ENCODE measurements around the gene RPS6KA4.

RPS6KA4 gene

DNA sequence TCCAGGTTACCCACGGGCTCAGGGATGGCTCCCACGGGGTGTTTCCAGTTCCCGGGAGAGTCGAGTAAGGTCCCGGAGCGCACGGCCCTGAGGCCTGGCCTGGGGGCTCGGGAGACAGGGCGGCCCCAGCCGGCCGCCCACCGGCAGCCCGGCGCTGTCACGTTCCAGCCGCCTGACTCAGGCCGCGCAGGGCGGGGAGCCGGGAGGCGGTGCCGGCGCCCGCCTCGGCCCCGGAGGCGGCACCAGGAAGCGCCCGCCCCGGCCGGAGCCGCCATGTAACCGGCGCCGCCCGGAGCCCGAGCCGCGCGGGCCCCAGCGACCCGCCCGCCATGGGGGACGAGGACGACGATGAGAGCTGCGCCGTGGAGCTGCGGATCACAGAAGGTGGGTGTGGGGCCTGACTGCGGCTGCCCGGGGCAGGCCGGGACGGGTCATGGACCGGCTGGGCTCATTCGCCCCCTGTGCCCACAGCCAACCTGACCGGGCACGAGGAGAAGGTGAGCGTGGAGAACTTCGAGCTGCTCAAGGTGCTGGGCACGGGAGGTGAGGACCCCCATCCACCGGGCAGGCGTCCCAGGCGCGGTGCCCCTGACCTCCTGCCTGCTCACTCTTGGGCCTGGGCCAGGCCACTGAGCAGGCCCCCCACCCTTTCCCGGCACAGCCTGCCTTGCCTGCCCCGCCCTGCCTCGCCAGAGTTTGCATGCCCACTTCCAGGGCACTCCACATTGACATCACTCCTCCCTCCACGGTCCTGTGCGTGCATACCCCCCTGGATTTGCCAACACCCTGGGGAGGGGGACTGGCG is at the start of gene RPS6KA4:
RPS6KA4 (plus strand) TSS at position 256 of the 805 bp plus-strand sequence; CDS start at position 330, 74 bp downstream.
- TF ChIP-seq, protein P1, sequence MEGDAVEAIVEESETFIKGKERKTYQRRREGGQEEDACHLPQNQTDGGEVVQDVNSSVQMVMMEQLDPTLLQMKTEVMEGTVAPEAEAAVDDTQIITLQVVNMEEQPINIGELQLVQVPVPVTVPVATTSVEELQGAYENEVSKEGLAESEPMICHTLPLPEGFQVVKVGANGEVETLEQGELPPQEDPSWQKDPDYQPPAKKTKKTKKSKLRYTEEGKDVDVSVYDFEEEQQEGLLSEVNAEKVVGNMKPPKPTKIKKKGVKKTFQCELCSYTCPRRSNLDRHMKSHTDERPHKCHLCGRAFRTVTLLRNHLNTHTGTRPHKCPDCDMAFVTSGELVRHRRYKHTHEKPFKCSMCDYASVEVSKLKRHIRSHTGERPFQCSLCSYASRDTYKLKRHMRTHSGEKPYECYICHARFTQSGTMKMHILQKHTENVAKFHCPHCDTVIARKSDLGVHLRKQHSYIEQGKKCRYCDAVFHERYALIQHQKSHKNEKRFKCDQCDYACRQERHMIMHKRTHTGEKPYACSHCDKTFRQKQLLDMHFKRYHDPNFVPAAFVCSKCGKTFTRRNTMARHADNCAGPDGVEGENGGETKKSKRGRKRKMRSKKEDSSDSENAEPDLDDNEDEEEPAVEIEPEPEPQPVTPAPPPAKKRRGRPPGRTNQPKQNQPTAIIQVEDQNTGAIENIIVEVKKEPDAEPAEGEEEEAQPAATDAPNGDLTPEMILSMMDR (IDR thresholded peaks at IDR 0.05) = no peak

DNA sequence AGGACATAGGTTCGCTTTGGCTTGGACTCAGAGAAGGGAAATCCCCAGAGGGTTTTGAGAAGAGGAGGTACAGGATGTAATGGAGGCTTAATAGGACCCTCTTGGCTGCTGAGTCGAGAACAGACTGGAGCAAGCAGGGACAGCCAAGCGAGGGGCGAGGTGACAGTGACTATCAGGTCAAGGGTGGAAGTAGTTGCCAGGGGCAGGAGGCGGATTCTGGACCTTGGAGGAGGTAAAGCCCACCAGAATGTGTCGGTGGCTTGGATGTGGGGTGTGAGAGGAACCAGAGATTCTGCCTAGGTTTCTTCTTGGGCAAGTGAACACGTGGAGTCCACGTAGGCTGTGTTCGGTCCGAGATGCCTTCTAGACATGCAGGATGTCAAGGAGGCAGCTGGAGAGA is 46.0 kb upstream of the RPS6KA4 start:
- TF ChIP-seq, protein P1 (IDR thresholded peaks at IDR 0.05) = no peak

DNA sequence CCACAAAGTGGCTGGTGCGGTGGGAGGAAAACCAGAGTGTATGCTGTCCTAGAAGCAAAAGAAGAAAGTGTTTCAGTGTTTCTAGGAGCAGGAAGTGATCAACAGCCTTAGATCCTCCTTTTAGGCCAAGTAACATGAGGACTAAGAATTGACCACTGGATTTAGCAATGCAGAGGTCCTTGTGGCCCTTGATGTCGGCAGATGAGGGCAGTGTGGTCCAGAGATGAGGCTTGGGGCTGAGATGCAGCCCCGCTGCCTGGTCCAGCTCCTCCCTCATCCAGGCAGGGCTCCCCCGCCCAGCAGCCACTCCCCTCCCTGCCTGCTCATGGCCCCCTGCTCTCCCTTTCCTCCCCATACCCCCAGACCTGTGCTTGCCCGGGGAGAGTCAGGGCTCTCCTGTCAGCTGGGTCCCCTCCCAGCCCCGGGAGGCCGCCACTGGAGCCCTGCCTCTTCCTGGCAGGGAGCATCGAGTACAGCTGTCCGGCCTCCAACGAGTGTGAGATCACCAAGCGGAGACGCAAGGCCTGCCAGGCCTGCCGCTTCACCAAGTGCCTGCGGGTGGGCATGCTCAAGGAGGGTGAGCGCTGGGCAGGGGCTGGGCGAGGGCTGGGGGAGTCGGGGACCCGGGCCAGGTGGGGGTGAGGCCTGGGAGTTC is 45.3 kb upstream of the RPS6KA4 start:
- TF ChIP-seq, protein P1 (IDR thresholded peaks at IDR 0.05) = no peak

DNA sequence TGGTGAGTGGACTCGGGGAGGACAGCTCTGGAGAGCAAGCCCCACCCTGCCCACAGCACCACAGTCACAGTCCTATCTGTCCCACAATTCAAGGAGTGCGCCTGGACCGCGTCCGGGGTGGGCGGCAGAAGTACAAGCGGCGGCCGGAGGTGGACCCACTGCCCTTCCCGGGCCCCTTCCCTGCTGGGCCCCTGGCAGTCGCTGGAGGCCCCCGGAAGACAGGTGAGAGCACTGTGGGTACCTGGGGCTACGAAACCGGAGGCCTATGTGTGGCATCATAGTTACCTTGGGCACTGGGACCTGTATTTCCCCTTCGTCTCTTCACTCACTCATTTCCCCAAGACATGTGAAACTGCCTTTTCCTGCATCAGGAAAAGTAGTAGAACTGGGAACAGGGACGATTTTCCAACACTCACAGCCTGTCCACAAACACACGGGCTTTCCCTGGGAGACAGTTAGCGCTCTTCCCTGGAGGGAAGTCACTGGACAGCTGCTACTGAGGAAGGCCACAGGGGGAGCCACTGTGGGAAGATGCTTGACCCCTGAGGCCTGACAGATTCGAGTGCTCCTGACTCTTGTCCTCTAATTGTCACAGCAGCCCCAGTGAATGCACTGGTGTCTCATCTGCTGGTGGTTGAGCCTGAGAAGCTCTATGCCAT is 44.7 kb upstream of the RPS6KA4 start:
- TF ChIP-seq, protein P1 (IDR thresholded peaks at IDR 0.05) = no peak

DNA sequence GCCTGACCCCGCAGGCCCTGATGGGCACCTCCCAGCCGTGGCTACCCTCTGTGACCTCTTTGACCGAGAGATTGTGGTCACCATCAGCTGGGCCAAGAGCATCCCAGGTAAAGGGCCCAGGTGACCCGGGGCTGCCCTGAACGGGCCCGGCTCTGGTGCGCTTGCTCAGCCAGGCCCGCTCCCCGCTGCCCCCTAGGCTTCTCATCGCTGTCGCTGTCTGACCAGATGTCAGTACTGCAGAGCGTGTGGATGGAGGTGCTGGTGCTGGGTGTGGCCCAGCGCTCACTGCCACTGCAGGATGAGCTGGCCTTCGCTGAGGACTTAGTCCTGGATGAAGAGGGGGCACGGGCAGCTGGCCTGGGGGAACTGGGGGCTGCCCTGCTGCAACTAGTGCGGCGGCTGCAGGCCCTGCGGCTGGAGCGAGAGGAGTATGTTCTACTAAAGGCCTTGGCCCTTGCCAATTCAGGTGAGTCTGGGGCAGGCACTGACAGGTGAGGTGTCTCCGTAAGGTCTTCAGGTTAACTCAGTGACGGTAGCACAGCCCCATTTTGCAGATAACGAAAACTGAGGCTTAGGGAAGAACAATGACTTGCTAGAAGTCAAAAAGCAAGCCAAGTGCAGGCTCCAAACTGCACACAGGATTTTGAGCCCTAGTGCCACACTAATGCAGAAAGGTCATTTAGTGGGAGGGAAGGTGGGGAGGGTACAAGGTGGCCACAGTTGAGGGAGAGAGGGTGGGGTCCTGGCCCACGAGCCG is 44.0 kb upstream of the RPS6KA4 start:
- TF ChIP-seq, protein P1 (IDR thresholded peaks at IDR 0.05) = no peak

DNA sequence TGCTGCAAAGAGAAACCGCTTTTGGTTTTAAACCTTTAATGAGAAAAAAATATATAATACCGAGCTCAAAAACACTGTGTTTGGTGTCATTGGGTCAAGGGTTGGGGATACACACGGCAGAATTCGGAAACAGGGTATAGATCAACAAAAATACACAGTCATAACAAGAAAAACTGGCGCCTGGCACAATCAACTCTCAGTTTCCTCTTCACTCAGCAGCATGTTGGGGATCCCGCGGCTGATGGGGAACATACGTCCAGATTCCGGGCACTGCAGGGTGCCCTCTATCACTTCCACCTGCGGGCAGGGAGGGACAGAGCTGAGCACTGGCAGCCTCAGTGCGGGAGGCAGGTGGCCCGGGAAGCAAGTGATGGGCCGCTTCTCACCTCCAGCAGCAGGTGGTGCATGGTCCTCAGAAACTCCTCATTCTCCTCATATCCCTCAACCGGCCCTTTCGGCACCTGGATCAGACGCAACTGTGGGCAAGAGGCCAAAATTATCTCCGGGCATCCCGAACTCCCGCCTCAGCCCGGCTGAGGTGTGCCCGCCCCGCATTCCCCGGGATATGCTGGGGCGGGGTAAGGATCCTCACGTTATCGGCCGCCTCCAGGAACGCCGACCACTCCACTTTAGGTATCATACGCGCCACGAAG is 42.2 kb upstream of the RPS6KA4 start:
- TF ChIP-seq, protein P1 (IDR thresholded peaks at IDR 0.05) = peak; percentile 28; the same call in 1 of the 2 replicates

All from LNCAP (cell line).